ENCODE results near the gene RCOR3.

Gene RCOR3

DNA sequence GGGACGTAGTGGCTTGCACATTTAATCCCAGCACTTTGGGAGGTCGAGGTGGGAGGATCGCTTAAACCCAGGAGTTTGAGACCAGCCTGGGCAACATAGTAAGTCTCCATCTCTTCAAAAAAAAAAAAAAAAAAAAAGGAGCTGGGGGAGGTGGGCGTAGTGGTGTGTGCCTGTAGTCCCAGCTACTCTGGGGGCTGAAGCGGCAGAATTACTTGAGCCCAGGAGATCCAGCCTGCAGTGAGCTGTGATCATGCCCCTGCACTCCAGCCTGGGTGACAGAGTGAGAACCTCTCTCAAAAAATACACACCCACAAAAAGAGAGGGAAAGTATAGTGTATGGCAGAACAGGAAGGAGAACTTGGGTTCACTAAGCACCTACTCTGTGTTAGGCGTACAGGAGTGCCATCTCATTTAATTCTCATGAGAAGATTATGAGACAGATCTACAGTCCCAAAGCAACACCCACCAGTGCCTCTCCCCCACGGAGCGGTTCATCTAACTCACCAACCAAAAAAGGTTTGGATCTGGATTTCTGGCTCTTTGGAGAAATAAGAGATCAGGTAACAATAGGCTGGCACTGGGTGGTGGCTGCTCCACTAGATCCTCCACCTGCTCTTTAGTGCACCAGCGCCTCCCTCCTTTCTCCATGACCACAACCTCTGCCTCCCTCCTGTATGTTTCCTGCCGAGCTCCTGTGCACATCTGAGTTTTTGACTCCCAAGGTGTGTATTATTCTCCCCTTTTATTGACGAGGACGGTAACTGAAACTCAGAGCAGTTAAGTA lies 66.0 kb downstream of the RCOR3 start:
- no peak for DNase-seq

DNA sequence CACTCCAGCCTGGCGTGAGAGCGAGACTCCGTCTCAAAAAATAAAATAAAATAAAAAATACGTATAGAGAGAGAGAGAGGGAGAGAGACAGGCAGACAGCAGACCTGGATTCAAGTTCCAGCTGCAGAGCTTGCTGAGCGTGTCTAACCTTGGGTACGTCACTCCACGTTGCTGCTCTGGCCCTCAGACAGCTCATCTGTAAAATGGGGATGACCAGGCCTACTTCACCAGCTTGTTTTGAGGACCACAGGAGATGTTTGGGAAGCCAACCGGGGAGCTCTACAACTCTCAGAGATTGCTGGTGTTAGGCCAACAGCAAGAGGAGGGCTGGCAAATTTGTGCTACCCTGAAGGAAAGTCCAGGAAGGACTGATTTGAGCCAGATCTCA lies 67.0 kb downstream of the RCOR3 start:
- DNase-seq, result no peak

DNA sequence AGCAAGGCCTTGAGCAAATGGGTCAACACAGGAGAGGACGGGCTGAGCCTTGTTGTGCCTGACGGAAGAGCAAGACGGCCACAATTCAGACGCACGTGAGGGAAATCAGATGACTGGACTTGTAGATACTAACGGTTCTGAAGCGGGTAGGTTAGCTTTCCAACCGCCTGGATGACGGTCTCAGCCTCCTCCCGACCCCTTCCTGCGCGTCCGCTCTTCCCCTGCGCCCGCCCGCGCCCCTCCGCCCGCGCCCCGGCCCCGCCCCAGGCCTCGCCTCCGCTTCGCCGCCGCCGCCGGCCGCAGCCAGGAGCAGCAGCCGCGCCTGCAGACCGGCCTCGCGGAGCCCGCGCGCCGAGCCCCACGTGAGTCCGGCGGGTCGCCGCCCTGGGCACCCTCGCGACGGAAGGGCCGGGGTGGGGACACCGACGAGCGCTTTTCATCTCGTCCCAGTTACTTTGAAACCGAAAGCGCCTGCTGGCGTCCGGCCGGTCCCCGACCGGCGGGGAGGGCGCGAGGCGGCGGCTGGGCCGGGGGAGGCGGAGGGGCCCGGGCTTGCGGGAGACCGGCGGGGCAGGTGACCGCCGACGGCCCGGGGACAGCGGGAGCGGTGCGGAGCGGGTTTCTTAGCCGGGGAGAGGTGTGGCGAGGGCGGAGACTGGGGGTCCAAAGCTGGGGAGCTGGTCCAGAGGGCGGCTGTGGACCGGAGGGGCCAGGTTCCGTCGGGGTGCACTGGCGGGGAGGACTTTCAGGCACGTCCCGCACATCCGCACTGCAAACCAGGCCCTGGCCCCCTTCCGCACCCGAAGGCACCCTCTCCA lies 67.6 kb downstream of the RCOR3 start, which contains the start of gene TRAF5:
TRAF5 (plus strand) TSS at position 306 of the 818 bp plus-strand sequence. CDS start 26,407 bp downstream, outside the sequence.
- DNase-seq, result peak in 7 of 56 donors; percentile 19 to 54 (median 34)

DNA sequence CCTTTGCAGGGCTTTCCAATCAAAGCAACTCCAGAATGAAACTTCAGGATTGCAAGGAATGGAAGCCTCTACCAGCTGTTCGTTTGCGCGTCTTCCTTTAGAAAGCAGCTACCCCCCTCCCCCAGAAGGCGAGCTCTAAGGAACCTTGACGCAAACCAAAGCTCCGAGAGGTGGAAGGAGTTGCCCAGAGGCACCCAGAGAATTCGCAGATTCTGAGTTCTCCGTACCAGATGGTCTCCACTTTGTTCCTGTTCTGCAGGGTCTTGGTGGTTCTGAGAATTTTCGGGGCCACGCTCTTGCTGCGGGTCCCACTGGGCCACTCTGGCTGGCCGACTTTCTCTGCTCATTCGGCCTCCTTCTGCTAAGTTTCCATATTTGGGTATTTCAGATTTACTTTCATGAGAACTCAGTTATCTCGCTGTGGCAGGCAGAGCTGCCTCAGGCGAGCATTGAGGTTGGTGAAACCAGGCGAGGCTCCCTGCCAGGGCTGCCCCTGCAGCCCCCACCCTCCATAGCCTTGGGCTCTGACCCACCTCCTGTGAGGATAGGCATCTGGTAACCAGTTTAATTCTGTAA lies 68.3 kb downstream of the RCOR3 start:
- DNase-seq, result peak in 2 of 56 donors; percentile 15 to 33

DNA sequence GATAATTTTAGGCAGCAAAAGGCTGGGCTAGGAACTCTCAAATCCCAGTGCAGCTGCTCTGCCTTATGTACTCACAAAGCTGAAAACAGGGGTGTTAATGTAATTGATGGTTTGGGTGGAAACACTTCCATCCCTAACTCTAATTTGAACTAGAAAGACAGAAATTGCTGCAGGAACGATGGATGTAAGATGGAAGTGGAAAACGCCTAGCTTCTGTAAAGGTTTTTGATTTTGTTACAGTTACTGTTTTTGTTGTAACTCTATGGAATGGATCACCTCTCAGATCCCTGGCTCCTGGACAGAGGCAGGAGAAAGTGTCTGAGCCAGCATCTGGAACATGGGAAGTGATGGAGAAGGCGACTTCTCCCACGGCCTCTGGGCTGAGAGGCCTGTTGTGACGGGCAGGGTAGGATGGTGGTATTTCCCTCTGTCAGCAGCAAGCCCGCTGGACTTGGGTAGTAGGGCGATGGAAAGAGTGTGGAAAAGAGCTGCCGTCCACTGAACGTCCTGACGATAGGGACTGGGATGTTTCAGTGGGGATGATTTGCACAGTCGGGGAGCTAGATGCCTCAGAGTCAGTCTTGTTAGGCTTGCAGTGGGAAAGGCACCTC lies 69.0 kb downstream of the RCOR3 start:
- no peak for DNase-seq

DNA sequence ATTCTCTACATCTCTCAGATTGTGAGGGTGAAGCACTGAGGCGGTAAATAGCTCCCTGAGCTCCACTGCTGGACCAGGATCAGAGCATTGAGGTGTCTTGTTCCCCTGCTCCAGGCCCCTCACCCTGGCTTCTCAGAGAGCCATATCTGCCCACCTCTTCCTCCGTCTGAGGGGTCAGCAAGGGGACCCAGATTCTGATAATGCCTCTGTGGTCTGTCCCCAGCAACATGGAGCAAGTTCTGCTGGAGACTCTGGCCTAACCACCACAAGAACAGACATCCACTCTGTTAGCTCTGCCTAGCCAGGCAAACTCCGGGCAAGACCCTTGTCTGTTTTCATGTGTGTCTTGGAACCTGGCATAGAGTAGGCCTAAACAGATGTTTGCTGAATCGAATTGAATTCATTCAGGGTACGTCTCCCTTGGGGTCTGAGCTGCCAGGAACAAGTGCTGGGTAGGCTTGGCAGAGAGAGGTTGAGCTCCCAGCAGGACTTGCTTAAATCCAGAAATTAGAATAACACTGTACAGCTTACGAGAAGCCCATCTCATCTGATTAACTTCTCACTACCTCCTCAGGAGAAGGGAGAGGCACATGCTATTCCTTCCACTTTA lies 69.8 kb downstream of the RCOR3 start:
- DNase-seq, result no peak

DNA sequence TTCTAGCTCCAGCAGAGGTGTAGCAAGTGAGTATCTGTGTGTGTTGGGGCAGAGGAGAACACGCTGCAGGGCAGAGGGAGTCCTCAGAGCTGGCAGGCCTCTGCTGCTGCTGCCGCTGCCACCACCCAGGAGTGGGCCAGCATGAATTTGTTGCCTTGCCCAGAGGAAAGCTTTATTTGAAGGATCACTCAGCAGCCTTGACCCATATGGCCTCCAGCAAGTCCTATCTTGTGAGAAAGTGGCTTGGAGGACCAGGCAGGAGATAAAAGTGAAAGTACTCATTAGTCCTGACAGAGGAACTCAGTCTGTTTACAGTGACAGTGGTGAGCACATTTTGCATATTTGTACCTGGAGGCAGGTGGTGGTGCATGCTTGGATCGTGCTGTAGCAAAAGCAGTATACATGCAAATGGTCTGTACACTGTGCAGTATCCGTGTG lies 70.6 kb downstream of the RCOR3 start:
- no peak for DNase-seq

DNA sequence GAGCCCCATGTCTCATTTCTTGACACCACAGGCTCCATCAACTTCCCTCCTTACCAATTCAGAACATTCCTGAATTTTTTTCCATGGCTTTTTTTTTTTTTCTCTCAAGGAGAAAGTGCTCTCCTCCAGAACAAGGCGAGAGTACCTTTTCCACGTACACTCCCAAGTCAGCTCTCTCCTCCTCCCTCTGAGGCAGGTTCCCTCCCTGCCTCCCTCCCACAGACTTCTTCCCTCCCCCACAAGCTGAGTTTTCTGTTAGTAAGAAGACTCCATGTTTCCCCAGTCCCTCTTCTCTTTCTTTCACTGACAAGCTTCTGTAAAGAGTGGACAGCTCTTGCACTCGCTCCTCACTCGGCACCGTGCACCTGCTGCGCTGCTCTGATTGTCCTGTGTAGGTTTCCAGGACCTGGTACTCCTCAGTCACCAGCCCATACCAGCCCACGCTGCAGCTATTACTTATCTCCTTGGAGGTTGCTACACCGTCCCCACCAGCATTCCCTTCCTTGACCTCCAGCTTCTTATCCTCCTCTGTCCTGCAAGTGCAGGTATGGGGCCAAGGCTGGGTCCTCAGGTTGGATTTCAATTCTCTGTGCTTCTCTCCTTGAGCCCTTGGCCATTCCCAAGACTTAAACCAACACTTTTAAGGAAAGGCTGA lies 71.2 kb downstream of the RCOR3 start:
- no peak for DNase-seq

DNA sequence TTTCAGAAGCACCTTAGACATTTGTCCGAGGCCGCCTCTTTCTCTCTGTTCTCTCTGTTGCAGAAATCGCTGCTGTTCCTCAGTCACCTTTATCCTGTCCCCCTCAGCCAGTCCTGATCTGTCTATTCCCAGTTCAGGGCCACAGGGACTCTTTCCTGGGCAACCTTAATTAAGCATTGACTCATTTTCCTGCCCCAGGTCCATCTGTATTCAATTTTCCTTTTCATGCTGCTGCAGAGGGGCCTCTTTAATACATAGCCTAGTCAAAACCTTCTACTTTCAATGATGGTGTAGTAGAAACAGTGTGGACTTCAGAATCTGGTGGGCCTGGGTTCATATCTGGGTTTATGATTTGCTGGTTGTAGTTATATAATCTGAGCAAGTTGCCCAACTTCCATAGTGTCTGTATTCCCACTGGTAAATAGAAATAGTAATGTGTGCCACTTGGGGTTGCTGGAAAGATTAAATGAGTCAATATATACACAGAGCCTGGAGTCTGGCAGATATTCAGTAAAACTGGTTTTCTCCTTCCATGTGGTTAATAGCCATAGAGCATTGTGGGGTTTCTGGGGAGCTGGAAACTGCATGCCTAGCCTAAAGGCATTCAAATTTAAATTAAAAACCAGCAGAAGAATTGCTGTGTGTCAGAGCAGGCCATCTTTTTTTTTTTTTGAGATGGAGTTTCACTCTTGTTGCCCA lies 72.0 kb downstream of the RCOR3 start:
- no peak for DNase-seq

DNA sequence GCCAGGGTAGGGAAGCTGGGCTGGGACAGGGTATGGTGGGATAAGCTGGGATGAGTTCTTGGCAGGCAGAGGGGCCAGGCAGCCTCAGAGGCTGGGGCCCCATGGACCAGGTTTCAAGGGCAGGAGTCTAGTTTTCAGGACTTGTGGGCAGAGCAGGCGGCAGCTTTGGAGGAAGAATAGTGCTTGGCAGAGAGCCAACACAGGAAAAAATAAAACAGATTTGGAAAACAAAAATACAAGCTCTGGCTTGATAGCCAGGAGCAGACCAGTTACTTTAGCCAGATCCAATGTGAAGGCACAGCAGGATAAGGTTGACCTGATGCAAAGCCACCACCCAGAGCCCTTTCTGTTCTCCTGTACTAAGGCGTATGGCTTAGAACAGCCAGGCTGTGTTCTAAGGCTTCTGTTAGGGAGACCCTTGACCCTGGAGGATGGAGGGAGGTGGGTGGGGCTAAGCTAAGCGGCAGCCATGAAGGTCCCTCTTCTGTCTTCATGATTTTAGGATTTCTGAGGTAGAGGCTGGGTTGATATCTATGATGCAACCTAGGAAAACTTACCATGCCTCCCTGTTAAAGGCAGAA lies 73.0 kb downstream of the RCOR3 start:
- DNase-seq, result no peak

DNA sequence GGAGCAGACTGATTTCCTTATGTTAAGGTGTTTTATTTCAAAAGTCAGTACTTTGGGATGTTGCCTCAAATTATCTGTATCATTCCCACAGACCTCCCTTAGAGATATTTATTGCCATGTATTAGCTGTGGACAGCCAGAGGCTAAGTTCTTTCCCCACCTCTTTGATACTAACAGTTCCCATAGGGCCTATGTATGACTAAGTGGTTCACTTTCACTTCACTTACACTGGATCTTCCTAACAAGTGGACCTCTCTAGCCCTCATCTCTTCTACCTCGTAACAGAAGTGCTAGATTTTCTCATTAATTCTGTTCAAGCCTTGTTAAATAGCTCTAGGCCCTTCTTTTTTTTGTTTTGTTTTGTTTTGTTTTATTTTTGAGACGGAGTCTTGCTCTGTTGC lies 73.7 kb downstream of the RCOR3 start:
- no peak for DNase-seq

DNA sequence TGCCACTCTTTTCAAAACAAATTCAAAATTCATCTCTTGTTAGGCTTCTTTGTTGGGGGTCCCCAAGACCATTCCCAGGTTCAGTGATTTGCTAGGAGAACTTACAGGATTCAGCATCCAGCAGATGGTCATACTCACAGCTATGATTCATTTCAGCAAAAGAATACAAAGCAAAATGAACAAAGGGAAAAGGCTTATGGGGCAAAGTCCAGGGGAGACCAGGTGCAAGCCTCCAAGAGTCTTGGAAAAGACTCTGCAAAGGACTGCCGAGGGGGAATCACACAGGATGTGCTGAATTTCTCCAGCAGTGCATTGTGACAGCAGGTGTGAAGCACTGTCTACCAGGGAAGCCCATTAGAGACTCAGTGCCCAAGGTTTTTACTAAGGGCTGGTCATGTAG lies 74.7 kb downstream of the RCOR3 start:
- DNase-seq, result no peak

DNA sequence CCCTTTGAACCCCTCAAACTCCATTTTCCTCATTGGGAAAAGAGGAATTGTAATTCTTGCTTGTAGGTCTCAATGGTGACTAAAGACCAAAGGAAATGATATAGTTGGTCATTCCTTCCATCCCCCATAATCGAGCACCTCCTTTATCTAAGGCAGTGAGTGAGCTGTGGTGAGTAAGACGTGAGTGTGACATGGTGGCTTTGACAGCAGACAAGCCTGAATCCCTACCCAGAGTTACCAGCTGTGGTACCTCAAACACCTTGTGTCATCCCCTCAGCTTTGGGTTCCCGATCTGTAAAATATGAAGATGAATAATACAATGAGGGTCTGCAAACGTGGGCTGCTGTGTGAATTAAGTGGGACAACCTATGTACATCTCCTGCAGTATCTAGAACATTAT lies 75.8 kb downstream of the RCOR3 start:
- no peak for DNase-seq

DNA sequence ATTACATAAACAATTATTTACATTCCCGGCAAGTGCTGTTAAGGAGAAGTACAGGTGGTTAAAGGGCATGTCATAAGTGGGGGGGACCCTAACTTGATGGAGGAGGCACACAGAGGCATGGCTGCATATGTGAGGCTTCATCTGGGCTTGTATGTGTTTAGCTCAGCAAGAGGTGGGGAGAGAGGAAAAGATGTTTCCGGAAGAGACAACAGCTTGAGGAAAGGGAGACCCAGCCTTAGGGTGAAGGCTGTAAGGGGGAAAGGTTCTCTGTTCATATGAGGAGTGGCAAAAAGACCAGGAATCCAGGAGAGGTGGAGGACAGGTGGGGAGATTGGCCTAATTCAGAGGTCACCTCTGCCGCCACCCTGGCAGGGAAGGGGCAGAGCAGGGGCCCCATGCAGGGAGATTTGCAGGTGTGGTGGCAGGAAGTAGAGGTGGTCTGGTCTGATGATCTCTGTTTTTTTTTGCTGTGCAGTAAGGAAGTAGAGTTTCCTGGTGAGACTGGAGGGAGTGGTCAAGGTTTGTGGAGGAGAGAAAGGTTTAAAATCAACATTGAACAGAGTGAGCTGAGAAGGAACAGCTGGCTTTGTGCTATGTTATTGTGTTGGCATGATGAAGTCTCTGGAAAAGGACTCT lies 76.5 kb downstream of the RCOR3 start:
- DNase-seq, result no peak

DNA sequence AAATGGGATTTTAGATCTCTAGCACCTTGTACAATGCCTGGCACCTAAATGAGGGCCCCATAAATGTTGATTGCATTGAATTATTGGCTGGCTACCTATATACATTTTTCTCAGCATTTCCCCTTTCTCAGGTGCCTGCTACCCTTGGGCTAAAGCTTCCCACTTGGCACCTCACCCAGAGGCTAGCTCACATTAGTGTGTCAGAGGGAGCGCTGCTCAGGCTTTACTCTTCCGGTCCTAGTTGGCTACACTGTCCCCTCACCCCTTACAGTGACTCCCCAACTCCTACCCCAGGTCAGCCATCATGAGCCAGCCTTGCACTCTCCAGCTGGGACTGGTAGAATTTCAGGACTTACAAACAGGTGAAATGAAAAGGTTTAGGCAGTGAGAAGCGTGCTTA lies 77.0 kb downstream of the RCOR3 start:
- DNase-seq, result no peak

DNA sequence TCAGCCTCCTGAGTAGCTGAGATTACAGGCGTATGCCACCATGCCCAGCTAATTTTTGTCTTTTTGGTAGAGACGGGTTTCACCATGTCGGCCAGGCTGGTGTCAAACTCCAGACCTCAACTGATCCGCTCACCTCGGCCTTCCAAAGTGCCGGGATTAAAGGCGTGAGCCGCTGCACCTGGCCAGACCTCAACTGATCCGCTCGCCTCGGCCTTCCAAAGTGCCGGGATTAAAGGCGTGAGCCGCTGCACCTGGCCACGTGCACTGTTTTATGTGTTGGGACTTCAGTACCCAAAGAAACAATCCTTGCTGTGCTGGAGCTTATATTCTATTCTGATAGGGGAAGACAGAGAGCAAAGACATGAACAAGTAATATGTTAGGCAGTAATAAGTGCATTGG lies 77.6 kb downstream of the RCOR3 start:
- no peak for DNase-seq

DNA sequence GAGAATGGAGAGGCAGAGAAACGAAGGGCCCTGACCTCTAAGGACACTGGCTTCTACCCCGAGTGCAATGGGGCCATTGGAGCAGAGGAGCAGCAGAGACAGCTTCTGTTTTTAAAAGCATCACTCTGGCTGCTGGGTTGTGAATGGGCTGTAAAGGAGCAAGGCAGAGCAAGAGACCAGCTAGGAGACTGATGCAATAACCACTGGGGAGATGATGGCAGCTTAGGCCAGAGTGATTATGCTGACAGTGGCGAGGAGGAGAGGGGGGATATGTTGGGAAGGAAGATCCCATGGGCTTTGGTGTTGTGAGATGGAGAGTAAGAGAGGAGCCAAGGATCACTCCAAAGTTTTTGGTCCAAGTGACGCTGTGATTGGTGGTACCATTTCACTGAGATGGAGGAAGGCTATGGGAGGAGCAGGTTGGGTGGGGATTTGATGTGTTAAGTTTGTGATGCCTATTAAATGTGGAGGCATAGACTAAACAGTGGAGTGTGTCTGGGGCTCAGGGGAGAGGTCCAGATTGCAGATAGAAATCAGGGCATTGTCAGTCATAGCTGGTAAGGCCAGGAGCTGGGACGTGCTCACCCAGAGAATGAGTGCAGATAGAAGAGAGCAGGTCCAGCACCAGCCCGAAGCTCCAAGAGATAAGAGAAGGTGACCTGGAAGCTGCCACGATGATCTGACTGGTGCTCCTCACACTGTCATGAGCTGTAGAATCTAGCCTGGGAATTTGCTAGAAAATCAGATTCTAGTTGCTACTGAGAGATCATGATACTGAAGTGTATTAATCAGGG lies 78.5 kb downstream of the RCOR3 start:
- no peak for DNase-seq

DNA sequence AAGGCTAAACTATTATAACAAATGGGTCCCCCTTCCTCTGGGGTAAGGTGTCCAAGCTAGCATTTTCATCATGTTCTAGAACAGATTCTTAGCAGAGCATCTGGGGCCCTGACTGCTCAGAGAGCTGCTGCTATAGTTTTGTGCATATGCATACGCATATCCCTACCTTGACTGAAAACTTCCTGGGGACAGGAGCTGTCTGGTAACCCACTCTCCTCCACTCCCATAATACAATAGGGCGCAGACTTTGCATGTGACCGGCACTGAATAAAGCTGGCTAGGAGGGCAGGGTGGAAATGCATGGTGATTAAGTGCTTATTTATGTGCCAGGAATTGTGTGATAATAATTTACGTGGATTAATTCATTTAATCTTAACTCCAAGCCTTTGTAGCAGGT lies 79.1 kb downstream of the RCOR3 start:
- no peak for DNase-seq
